ENCODE measurements around the gene SNU13.
"Not testable (repeated sequence)": the region's sequence is repeated elsewhere in the genome, so short reads cannot be mapped to it uniquely, and the experiment has no call there.

Gene SNU13

DNA sequence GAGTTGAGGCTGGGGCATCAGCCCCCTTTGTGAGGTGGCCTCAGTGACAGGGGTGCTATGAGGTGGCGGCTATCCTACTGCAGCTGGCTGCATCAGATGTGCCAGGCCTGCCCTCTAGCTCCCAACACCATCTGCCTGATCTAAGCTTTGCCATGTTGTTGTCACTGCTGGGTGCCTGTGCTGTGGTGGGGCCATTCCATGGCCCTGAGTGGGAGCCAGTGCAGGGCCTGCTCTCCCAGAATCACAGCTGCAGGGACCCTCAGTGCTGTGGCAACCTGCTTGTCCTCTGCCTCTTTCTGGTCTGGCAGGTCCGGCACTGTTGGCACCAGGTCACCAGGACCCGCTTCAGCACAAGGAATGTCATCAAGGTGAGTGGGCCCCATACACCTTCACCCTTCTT is 1.8 kb upstream of the SNU13 start:
- TF ChIP-seq, protein P1, sequence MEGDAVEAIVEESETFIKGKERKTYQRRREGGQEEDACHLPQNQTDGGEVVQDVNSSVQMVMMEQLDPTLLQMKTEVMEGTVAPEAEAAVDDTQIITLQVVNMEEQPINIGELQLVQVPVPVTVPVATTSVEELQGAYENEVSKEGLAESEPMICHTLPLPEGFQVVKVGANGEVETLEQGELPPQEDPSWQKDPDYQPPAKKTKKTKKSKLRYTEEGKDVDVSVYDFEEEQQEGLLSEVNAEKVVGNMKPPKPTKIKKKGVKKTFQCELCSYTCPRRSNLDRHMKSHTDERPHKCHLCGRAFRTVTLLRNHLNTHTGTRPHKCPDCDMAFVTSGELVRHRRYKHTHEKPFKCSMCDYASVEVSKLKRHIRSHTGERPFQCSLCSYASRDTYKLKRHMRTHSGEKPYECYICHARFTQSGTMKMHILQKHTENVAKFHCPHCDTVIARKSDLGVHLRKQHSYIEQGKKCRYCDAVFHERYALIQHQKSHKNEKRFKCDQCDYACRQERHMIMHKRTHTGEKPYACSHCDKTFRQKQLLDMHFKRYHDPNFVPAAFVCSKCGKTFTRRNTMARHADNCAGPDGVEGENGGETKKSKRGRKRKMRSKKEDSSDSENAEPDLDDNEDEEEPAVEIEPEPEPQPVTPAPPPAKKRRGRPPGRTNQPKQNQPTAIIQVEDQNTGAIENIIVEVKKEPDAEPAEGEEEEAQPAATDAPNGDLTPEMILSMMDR (IDR thresholded peaks at IDR 0.05; ENCODE audit: low read depth, low read length), result no peak

DNA sequence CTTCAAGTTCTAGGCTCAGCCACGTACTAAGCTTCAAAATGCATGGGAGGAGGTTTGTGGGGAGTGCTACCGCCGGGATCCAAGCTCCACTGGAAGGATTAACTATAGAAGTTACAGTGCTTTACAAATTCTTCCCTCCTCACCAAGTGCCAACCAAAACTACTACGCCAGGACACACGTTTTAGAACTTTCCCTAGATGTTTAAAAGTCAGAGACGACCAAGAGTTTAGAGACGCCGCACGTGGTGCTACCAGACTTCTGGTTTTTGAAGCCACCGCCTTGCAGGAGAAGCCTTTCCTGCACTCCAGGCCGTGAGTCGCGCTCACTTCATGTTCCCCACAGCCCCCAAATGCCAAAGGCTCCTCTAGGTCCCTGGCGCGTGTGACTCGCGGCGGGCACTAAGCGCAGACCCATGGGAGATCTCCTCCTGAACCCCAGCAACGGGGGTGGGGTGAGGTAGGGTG is 734 bp downstream of the SNU13 start:
- DNase-seq (ENCODE audit: extremely low read depth, low read depth), result no peak
- TF ChIP-seq, protein P1 (IDR thresholded peaks at IDR 0.05; ENCODE audit: low read depth, low read length), result no peak

More for the DNA sequence above, 1.8 kb upstream of the SNU13 start:
- DNase-seq (ENCODE audit: extremely low read depth, low read depth), result no peak

DNA sequence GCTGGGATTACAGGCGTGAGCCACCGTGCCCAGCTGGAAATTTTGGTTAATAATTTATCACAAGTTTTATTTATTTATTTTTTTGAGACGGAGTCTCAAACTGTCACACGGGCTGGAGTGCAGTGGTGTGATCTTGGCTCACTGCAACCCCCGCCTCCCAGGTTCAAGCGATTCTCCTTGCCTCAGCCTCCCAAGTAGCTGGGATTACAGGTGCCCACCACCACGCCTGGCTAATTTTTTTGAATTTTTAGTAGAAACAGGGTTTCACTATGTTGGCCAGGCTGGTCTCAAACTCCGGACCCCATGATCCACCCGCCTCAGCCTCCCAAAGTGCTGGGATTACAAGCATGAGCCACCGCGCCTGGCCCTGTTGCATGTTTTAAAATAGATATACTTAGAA is 1.8 kb downstream of the SNU13 start:
- DNase-seq (ENCODE audit: extremely low read depth, low read depth), result not testable (repeated sequence)

DNA sequence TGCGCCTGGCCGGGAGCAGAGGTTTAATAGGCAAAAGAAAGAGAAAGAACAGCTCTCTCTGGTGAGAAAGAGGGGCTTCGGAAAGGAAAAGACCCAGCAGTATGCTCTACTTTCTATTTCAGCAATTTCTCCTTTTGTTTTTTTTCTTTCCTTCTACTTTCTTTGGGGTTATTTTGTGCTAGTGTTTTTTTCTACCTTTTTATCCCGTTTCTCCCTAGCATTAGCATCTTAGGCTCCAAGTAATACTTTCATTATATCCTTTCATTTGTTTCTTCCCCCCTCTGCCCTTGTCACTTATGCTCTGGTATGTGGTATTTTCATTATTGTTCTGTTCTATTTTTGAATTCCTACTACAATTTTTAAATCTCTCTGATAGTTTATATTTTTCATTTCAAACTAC is 4.5 kb downstream of the SNU13 start:
- DNase-seq (ENCODE audit: extremely low read depth, low read depth), result no peak
- TF ChIP-seq, protein P1 (IDR thresholded peaks at IDR 0.05; ENCODE audit: low read depth, low read length), result no peak

DNA sequence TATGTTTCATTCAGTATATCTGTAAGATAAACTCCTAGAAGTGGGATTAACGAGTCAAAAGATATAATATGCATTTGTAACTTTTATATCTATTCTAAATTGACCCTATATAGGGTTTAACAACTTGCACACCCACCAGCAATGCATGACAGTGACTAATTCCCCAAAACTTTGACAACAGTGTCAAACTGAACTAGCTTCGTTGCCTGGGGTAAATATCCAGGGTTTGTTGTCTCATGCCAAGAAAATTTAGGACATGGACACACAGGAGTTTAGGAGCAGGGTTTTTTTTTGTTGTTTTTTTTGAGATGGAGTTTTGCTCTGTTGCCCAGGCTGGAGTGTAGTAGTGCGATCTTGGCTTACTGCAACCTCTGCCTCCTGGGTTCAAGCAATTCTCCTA is 5.1 kb downstream of the SNU13 start:
- TF ChIP-seq, protein P1 (IDR thresholded peaks at IDR 0.05; ENCODE audit: low read depth, low read length), result no peak
- DNase-seq (ENCODE audit: extremely low read depth, low read depth), result no peak

DNA sequence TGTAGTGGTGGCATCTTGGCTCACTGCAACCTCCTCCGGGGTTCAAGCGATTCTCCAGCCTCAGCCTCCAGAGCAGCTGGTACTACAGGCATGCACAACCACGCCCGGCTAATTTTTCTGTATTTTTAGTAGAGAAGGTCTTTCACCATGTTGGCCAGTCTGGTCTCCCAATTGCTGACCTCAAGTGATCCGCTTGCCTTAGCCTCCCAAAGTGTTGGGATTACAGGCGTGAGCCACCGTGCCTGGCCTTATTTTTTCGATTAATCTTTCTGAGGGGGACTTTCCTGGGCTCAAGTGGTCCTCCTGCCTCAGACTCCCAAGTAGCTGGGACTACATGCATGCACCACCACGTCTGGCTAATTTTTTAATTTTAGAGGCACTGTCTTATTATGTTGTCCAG is 5.6 kb downstream of the SNU13 start:
- TF ChIP-seq, protein P1 (IDR thresholded peaks at IDR 0.05; ENCODE audit: low read depth, low read length), result no peak

DNA sequence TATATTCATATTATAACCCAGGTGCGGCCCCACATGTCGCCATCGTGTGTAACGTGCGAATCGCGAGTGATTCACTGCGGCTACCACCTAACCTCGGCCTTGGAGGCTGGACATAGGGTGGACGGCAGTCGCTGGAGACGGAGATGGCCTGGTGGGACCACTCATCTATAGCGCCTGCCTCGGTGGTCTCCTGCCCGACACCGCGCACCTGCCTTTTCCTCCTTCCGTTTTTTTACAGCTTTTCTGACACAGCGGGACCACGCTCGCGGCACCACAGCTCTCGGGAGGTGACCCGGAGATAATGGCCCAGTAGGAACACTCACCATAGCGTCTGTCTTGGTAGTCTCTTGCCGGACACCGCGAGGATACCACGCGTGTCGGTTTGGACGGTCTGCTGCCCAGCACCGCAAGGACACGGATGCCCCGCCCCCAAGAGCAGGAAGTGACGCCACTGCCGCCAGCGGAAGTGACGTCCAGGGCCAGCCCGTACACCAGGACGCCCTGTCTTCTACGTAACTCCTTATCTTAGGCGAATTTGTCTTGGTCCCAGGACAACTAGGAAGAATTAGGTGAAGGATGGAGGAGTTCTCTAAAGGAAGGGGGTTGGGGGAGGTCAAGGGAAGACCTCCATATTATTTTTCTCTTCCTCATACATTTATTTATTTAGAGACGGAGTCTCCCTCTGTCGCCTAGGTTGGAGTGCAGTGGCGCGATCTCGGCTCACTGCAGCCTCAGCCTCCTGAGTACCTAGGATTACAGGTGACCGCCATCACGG is 6.4 kb downstream of the SNU13 start:
- peak; percentile 62 for DNase-seq (ENCODE audit: extremely low read depth, low read depth)
- TF ChIP-seq, protein P1 (IDR thresholded peaks at IDR 0.05; ENCODE audit: low read depth, low read length), result no peak

More for the DNA sequence above, 5.6 kb downstream of the SNU13 start:
- no peak for DNase-seq (ENCODE audit: extremely low read depth, low read depth)

DNA sequence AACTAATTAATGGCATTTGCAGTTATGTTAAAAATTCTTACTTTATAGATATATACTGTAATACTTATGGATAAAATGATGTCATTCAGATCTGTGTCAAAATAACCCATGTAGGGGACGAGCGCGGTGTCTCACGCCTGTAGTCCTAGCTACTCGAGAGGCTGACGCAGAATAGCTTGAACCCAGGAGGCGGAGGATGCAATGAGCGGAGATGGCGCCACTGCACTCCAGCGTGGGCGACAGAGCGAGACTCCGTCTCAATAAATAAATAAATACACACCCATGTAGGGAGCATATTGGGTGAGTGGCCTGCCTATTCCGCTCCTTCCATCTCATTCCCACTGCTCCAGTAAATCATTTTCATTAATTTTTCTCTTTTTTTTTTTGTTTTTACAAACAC is 7.1 kb downstream of the SNU13 start:
- DNase-seq (ENCODE audit: extremely low read depth, low read depth), result no peak
- TF ChIP-seq, protein P1 (IDR thresholded peaks at IDR 0.05; ENCODE audit: low read depth, low read length), result no peak
